Measurements from ENCODE around the gene HHAT. TPM values are rescaled to one million over a fixed set of nuclear protein-coding genes. Genes with fewer than 3 reads are reported as not detected.

Gene HHAT
- polyA plus RNA-seq, 1 donor (not counting 4 experiments of a cell fraction or from before 2014, with no cell fraction given) = 3.8 TPM

DNA sequence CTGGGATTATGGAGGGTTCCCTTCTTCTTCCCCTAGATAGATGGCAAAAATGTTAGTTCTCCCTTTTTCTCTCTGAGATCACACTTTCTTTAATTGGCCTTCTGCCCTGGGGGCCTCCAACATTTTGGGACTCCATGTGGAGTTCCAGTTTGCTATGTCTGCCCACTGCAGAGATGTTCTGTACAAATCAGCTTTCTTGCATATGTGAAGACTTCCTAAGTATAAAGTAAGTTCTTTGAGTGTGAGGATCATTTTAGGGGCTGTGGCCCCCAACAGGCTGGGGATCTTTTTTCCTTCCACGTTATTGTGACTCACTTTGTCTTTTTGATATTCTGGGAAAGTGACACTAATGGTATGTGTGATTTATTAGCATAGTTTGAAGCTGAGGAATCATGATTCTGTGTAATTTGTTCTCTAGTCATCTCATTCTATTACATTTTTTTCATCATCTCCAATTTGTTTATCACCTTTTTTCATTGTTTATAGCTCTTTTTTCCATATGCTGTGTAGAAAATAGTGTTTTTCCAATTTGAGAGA lies 48.2 kb downstream of the HHAT start:
- no peak overlapping the region for H3K4me2 ChIP-seq (ENCODE audit: control insufficient read depth, extremely low read depth, insufficient read depth, low read depth, low read length)
- no peaks in the 10 kb centered on the region for H3K79me2 ChIP-seq (ENCODE audit: control insufficient read depth, insufficient read depth, low read length)
- TF ChIP-seq CTCF (optimal IDR thresholded peaks at IDR 0.05 in 1 of 3, IDR thresholded peaks at IDR 0.05 in 1 of 3, conservative IDR thresholded peaks at IDR 0.05 in 1 of 3; ENCODE audit: extremely low read depth in 1 of 3, insufficient read depth in 2 of 3, low read length in 3 of 3) (no peak), EZH2 (IDR thresholded peaks at IDR 0.05; ENCODE audit: low read length) (no peak)
- no peaks in the 10 kb centered on the region for H3K9me3 ChIP-seq (ENCODE audit: control insufficient read depth, low read depth, low read length)
- H3K36me3 ChIP-seq (ENCODE audit: control insufficient read depth in 2 of 2, extremely low read depth in 1 of 2, insufficient read depth in 2 of 2, low read length in 2 of 2) = no peaks in the 10 kb centered on the region
- H2AFZ ChIP-seq (ENCODE audit: control insufficient read depth, low read length) = no peak overlapping the region
- no peaks in the 10 kb centered on the region for H4K20me1 ChIP-seq (ENCODE audit: control insufficient read depth, extremely low read depth, insufficient read depth, low read length)
- H3K27ac ChIP-seq (ENCODE audit: control insufficient read depth, insufficient read depth, low read length) = no peak overlapping the region
- no peaks in the 10 kb centered on the region for H3K27me3 ChIP-seq (ENCODE audit: control insufficient read depth, extremely low read depth, insufficient read depth, low read length)
- FAIRE-seq (no peak), DNase-seq (ENCODE audit: low read depth, low spot score) (no peak)
- dilution Hi-C loops (cut with MboI; ENCODE audit: extremely low pct_ligation_motif_present, low sequenced_read_pairs) = no loop called here
- no peak overlapping the region for H3K9ac ChIP-seq (ENCODE audit: control insufficient read depth, extremely low read depth, insufficient read depth, low read length)
- no peak overlapping the region for H3K4me3 ChIP-seq (ENCODE audit: control insufficient read depth in 2 of 3, extremely low read depth in 1 of 3, insufficient read depth in 2 of 3, low read depth in 1 of 3, low read length in 3 of 3)
- no peaks in the 10 kb centered on the region for H3K9me1 ChIP-seq (ENCODE audit: control insufficient read depth, extremely low read depth, insufficient read depth, low read length)
- peaks cover 14% of the 10 kb centered on the region for H3K4me1 ChIP-seq (ENCODE audit: control insufficient read depth, extremely low read depth, insufficient read depth, low read length)

DNA sequence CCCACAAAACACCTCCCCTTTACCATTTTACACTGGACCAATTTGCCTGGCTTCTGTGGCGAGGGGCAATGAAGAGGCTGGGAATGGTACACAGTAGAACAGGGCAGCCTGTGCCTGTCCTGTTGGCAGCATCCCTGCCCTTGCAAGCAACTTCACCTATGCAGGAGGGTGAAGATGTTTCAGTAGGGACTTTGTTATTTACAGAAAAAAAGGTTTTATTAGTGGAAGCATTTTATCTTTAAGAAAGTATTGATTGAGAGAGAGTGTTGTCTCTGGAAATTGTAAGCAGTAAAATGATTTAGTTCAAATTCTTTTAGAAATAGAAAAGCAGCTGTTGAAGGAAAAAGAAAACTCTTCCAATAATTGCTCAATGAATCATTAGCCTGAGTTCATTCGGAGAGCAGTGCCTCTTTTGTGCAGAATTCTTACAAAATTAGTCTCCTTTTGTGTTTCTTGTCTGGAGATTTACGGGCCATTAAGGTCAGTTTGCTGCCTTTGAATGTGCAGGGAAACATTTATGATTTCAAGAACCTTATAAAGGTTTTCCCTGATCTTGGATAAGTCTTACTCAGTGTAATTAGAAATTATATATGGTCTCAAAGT lies 49.1 kb downstream of the HHAT start:
- H3K4me2 ChIP-seq (ENCODE audit: control insufficient read depth, extremely low read depth, insufficient read depth, low read depth, low read length) = no peak overlapping the region
- no peak for FAIRE-seq
- TF ChIP-seq CTCF (optimal IDR thresholded peaks at IDR 0.05 in 1 of 3, IDR thresholded peaks at IDR 0.05 in 1 of 3, conservative IDR thresholded peaks at IDR 0.05 in 1 of 3; ENCODE audit: extremely low read depth in 1 of 3, insufficient read depth in 2 of 3, low read length in 3 of 3) (no peak), EZH2 (IDR thresholded peaks at IDR 0.05; ENCODE audit: low read length) (no peak)

More for the DNA sequence above, 49.1 kb downstream of the HHAT start:
- Histone ChIP-seq H3K27ac (ENCODE audit: control insufficient read depth, insufficient read depth, low read length) (no peak overlapping the region), H3K36me3 (ENCODE audit: control insufficient read depth in 2 of 2, extremely low read depth in 1 of 2, insufficient read depth in 2 of 2, low read length in 2 of 2) (no peaks in the 10 kb centered on the region), H3K4me1 (ENCODE audit: control insufficient read depth, extremely low read depth, insufficient read depth, low read length) (peaks cover 14% of the 10 kb centered on the region), H3K9me1 (ENCODE audit: control insufficient read depth, extremely low read depth, insufficient read depth, low read length) (no peaks in the 10 kb centered on the region), H4K20me1 (ENCODE audit: control insufficient read depth, extremely low read depth, insufficient read depth, low read length) (no peaks in the 10 kb centered on the region), H3K9me3 (ENCODE audit: control insufficient read depth, low read depth, low read length) (no peaks in the 10 kb centered on the region), H3K27me3 (ENCODE audit: control insufficient read depth, extremely low read depth, insufficient read depth, low read length) (no peaks in the 10 kb centered on the region), H3K9ac (ENCODE audit: control insufficient read depth, extremely low read depth, insufficient read depth, low read length) (no peak overlapping the region), H2AFZ (ENCODE audit: control insufficient read depth, low read length) (no peak overlapping the region), H3K79me2 (ENCODE audit: control insufficient read depth, insufficient read depth, low read length) (no peaks in the 10 kb centered on the region), H3K4me3 (ENCODE audit: control insufficient read depth in 2 of 3, extremely low read depth in 1 of 3, insufficient read depth in 2 of 3, low read depth in 1 of 3, low read length in 3 of 3) (no peak overlapping the region)
- DNase-seq (ENCODE audit: low read depth, low spot score) = no peak
- dilution Hi-C loops (cut with MboI; ENCODE audit: extremely low pct_ligation_motif_present, low sequenced_read_pairs) = no loop called here
